Tibial artery (tissue), 4 donors: ENCODE data around the gene TBC1D8.

Source experiments
- DNase-seq, 2 donors: peaks; one replicate each; pipeline ENCODE4 v3.0.0-alpha.2; 2019
- H3K27ac ChIP-seq, 2 donors: fragments of 200-600 bp; sonication (generic) in 1 of 2; 1 replicate in 1 of 2; 2 replicates in 1 of 2; pipeline ENCODE4 v1.5.1; 2018 to 2019; ENCODE audit warnings: mild to moderate bottlenecking in 1 of 2
- H3K27me3 ChIP-seq, 2 donors: fragments of 200-600 bp; sonication (generic) in 1 of 2; one replicate each; pipeline versions ENCODE4 v1.5.1 to v1.6.0; 2016 to 2019
- H3K36me3 ChIP-seq, 3 donors: fragments of 200-600 bp; sonication (generic) in 2 of 3; one replicate each; pipeline ENCODE4 v1.5.1; 2016 to 2019; ENCODE audit warnings: mild to moderate bottlenecking in 2 of 3
- H3K4me1 ChIP-seq, 4 donors: fragments of 200-600 bp; sonication (generic) in 2 of 4; 1 replicate in 3 of 4; 2 replicates in 1 of 4; pipeline ENCODE4 v1.5.1; 2016 to 2019
- H3K4me3 ChIP-seq, 2 donors: fragments of 200-600 bp; sonication (generic) in 1 of 2; 1 replicate in 1 of 2; 2 replicates in 1 of 2; pipeline ENCODE4 v1.5.1; 2018 to 2019; ENCODE audit warnings: mild to moderate bottlenecking in 2 of 2
- H3K9me3 ChIP-seq, 3 donors: fragments of 200-600 bp; sonication (generic) in 1 of 3; one replicate each; pipeline ENCODE4 v1.5.1; 2016 to 2019
- CTCF ChIP-seq, 2 experiments: fragments of 200-600 bp in 1 of 2; fragments of 450-650 bp in 1 of 2; IDR thresholded peaks; one replicate each; pipeline ENCODE4 v1.5.1; 2017 to 2019; ENCODE audit warnings: antibody characterized with exemption in 2 of 2, mild to moderate bottlenecking in 1 of 2, moderate library complexity in 1 of 2
- intact Hi-C: fragments of 100-400 bp; cut with DNase I; formaldehyde crosslinking; loops from one replicate; pipeline ENCODE4 v1.15.0; 2023; ENCODE audit warnings: low total_unique reads

TBC1D8 gene

GRCh38 chr2:101064505-101064867 lies 86.7 kb downstream of the TBC1D8 start:
- no peak overlapping the region for H3K4me3 ChIP-seq
- intact Hi-C loops, result no loop called here
- H3K4me1 ChIP-seq, result peaks cover 0 to 25% (median 9%) of the 10 kb centered on the region in 4 donors
- DNase-seq, result no peak
- H3K27me3 ChIP-seq, result no peaks in the 10 kb centered on the region
- H3K9me3 ChIP-seq, result no peaks in the 10 kb centered on the region
- H3K36me3 ChIP-seq, result no peaks in the 10 kb centered on the region
- H3K27ac ChIP-seq, result no peak overlapping the region
- no peak for TF ChIP-seq CTCF (IDR thresholded peaks at IDR 0.05)

GRCh38 chr2:101064125-101064502 lies 87.1 kb downstream of the TBC1D8 start:
- H3K4me3 ChIP-seq, result no peak overlapping the region
- H3K27ac ChIP-seq, result no peak overlapping the region
- intact Hi-C loops, result no loop called here
- no peaks in the 10 kb centered on the region for H3K9me3 ChIP-seq
- no peak for DNase-seq
- peaks cover 0 to 2% (median 0%) of the 10 kb centered on the region in 3 donors for H3K36me3 ChIP-seq
- peaks cover 0 to 25% (median 9%) of the 10 kb centered on the region in 4 donors for H3K4me1 ChIP-seq
- TF ChIP-seq CTCF (IDR thresholded peaks at IDR 0.05), result no peak
- H3K27me3 ChIP-seq, result no peaks in the 10 kb centered on the region

DNA sequence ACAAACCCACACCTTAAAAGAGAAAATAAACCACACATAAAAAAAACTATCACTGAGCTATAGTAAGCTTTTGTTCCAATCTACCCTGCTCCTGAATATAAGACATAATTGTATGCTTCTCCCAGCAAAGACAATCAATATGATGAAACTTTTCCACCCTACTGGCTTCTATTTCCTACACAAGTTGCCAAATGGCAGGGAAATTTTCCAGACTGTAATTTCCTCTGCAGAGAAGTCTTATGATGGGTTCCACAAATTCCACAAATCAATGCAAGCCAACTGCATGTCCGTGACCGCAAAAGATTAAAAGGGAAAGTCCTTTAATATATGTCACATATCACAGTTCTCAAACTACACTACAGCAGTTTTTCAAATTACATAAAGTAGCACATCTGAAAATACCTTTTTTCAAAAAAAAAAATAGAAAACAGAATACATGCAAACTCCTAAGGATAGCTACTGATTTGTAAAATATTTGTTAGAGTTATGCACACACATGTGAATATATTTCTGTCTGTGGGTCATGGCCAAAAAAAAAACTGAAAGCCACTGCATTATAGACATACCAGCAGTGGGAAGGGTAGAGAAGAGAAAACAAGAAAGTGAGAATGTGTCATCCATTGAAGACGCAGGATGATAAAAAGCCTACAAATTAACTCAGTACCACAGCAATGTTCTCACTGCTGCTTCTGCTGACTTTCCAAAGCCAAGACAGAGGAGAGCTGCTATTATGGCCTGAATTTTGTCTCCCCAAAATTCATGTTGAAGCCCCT lies 87.6 kb downstream of the TBC1D8 start:
- no peak for TF ChIP-seq CTCF (IDR thresholded peaks at IDR 0.05)
- H3K4me1 ChIP-seq, result peaks cover 0 to 25% (median 9%) of the 10 kb centered on the region in 4 donors
- no peak for DNase-seq
- intact Hi-C loops, result no loop called here
- H3K27me3 ChIP-seq, result no peaks in the 10 kb centered on the region
- H3K4me3 ChIP-seq, result no peak overlapping the region
- no peaks in the 10 kb centered on the region for H3K9me3 ChIP-seq
- H3K36me3 ChIP-seq, result peaks cover 0 to 6% (median 0%) of the 10 kb centered on the region in 3 donors
- no peak overlapping the region for H3K27ac ChIP-seq

GRCh38 chr2:101058386-101058785 lies 92.8 kb downstream of the TBC1D8 start:
- no peak overlapping the region for H3K27ac ChIP-seq

DNA sequence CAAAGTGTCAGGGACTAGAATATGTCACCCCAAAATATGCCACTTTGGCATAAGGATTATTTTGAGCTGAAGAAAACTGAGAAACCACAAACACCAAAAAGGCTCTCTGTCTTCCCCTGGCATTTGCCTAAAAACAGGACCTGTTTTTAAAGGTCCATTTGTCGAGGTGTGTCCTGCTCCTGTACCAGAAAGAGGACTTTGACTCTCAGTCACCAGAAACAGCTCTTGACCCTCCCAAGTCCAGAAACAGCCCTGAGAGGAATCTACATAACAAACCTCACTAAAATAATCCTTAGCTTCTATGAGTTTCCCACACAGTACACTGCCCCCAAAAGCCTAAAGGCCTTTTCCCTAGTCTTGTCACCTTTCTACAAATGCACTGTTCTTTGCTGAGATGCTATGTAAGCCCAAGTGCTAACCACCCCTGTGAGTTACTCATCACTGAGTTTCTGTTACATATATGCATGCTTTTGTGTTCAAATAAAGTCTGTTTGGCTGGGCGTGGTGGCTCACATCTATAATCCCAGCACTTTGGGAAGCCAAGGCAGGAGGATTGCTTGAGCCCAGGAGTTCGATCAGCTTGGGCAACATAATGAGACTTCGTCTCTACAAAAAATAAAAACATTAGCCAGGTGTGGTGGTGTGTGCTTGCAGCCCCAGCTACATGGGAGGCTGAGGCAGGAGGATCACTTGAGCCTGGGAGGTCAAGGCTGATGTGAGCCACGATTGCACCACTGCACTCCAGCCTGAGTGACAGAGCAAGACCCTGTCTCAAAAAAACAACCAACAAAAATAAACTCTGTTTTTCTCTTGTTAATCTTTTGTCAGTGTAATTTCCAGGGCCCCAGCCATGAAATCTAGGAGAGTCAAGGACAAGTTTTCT lies 93.9 kb downstream of the TBC1D8 start:
- Histone ChIP-seq H3K27ac (no peak overlapping the region), H3K36me3 (peaks cover 32 to 36% (median 34%) of the 10 kb centered on the region in 3 donors)
- intact Hi-C loops, result no loop called here

More at GRCh38 chr2:101058386-101058785, 92.8 kb downstream of the TBC1D8 start:
- no peaks in the 10 kb centered on the region for H3K9me3 ChIP-seq
- DNase-seq, result no peak
- intact Hi-C loops, result no loop called here
- H3K4me3 ChIP-seq, result no peak overlapping the region
- H3K36me3 ChIP-seq, result peaks cover 25 to 31% (median 29%) of the 10 kb centered on the region in 3 donors
- TF ChIP-seq CTCF (IDR thresholded peaks at IDR 0.05), result no peak
- H3K27me3 ChIP-seq, result no peaks in the 10 kb centered on the region
- peaks cover 0 to 15% (median 4%) of the 10 kb centered on the region in 4 donors for H3K4me1 ChIP-seq

More for the DNA sequence above, 93.9 kb downstream of the TBC1D8 start:
- no peak for DNase-seq
- no peaks in the 10 kb centered on the region for H3K27me3 ChIP-seq
- H3K9me3 ChIP-seq, result no peaks in the 10 kb centered on the region
- peaks cover 0 to 9% (median under 1%) of the 10 kb centered on the region in 4 donors for H3K4me1 ChIP-seq
- no peak overlapping the region for H3K4me3 ChIP-seq
- no peak for TF ChIP-seq CTCF (IDR thresholded peaks at IDR 0.05)
